ENCODE data around the gene EPB41L5.

- no peak for TF ChIP-seq CTCF (optimal IDR thresholded peaks at IDR 0.05 in 1 of 3, IDR thresholded peaks at IDR 0.05 in 1 of 3, conservative IDR thresholded peaks at IDR 0.05 in 1 of 3; ENCODE audit: extremely low read depth in 1 of 3, insufficient read depth in 2 of 3, low read length in 3 of 3)
- no peak for TF ChIP-seq EZH2 (IDR thresholded peaks at IDR 0.05; ENCODE audit: low read length)
These were observed 179.4 kb downstream of the EPB41L5 start for GRCh38 chr2:120192280-120192679.

Data from keratinocyte (primary cell).